HG02798 (cell line): ENCODE measurements around the gene SYK.

Source experiments
- ATAC-seq: cut with Tn5 transposase; IDR thresholded peaks from one replicate; pipeline ENCODE4 v1.9.1; 2021; ENCODE audit warnings: mild to moderate bottlenecking; ENCODE audit not compliant: unreplicated experiment, poor library complexity

Gene SYK

GRCh38 chr9:90844326-90844725 lies 42.7 kb downstream of the SYK start:
- ATAC-seq, result no peak

- no peak for ATAC-seq
Measured at GRCh38 chr9:90846770-90847419, 45.3 kb downstream of the SYK start.

DNA sequence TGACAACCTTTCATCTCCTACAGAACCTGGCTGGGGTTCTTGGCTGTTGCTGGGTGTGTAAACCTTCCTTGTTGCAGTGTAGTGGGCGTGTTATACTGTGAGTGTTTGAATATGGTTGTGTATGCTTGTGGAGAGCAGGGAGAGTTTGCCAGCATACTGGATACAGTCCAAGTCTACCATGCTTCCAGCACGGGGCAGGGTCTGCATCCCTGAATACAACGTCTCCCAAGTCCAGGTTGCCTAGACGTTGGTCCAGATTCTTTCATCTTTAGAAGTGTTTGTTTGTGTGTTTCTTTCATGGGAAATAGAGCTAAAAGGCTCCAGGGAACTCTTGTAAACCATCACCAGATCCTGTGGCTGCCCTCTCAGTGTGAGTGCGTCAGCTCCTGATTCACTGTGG lies 46.4 kb downstream of the SYK start:
- no peak for ATAC-seq

DNA sequence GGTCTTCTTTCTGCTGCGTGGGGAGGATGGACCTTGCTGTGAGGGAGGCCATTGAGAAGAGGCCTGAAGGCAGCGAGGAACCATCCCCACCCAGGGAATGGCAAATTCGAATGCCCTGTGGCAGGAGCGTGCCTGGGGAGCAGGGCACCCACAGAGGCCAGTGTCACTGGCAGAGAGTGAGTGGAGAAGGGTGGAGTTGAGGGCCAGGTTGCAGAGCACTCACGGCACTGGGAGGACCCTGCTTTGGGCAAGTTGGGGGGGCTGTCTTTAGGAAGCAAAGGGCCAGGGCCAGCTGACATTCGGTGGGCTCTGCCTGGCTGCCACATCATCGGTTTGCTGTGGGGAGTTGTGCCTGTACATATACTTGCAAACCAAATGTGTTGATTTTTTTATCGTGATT lies 47.2 kb downstream of the SYK start:
- no peak for ATAC-seq

- ATAC-seq, result no peak
Measured at GRCh38 chr9:90851444-90851843, 49.8 kb downstream of the SYK start.

DNA sequence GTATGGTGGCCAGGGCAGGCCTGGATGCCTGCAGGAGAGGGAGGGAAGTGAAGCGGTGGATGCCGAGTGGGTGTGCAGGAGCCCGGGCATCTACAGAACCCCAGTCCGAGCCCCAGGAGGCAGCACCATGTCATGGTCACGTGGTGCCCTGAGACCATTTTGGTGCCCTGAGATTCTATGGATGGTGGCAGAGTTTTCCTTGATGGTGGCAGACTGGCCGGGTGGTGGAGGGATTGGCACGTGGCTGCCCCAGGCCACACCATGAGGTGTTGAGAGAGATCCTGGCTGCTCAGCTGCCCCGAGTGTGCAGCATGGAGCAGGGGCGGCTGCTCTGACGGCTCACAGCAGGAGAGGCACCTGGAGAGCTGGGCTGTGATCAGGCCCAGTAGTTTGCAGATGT lies 52.3 kb downstream of the SYK start:
- ATAC-seq, result no peak

GRCh38 chr9:90854637-90855175 lies 53.1 kb downstream of the SYK start:
- ATAC-seq, result no peak

DNA sequence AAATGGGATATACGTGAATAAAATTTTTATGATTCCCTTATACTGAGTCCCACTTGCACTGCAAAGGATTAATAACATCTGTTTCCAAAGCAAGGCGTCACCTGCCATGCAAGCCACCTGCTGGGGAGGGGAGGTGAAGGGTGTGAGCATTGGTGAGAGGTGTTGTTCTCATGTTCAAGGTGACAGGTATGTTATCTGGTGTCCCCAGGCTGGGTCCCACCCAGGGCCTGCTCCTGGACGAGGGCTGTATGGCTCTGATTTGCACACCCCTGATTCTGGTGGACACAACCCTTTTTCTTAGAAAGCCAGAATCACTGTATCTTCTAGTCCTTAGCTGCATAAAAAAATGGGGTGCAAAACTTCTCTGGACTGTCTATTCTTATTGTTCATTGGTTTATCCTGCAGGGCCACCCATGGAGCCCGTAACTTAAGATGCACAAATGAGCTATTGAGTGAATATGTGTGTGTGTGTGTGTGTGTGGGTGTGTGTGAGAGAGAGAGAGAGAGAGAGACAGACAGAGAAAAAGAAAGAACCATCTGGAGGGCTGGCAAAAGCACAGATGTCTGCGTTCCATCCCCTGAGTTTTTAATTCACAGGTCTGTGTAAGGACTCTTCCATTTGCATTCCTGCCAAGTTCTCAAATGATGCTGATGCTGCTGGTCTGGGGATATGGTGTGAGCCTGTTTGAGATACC lies 53.7 kb downstream of the SYK start:
- no peak for ATAC-seq

GRCh38 chr9:90857091-90857490 lies 55.5 kb downstream of the SYK start:
- ATAC-seq, result no peak

DNA sequence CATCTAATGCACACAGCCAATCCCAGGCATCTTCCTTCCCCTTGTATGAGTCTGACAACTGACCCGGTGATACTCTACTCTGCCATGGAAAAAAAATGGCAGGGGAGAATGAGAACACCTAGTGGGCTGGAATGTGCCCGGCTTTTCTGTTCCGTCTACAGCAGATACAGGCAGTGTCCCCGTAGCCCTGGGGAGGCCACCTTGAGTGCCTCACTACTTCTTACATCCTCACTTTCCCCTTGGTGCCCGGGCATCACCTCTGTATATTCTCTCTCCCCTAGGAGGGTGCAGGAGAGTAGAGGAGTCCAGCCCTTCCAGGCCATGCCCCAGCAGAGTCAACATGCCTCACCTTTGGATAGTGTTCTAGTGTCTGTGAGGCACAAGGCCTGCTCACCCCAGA lies 56.2 kb downstream of the SYK start:
- ATAC-seq, result no peak

DNA sequence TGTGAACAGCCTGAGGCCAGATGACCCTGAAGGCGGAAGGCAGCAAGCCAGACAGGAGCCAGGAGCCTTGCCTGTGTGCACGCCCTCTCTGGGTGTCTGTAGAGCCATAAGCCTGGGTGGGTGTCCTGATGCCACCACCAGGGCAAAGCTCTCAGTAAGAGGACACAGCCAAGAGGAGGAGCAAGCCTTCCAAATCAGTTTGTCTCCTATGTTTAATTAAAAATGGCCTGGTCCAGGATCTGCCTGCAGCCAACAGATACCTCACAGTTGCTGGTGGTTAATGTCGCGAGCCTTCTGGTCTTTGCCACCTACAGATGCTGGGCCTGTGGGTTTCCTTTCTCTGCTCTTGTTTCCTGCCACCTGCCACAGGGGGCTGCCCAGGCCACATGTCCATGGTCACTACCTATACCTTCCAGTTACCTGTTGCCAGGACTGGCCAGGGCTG lies 56.9 kb downstream of the SYK start:
- ATAC-seq, result no peak

- ATAC-seq, result peak; percentile 37
Measured at GRCh38 chr9:90860382-90860781, 58.8 kb downstream of the SYK start.

GRCh38 chr9:90860826-90861225 lies 59.2 kb downstream of the SYK start:
- peak; percentile 20 for ATAC-seq

DNA sequence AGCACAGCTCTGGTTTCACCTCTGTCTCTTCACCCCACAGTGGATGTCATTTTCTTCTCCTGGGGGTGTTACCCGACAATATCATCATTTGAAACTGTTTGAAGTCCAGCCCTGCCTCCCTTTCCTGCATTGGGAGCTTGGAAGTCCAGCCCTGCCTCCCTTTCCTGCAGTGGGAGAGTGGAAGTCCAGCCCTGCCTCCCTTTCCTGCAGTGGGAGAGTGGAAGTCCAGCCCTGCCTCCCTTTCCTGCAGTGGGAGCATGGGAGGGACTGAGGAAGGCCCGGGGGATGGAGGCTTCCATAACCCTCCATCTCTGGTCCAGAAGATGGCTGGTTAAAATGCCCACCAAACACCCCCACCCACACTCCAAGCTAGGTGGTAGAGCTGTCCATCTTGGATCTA lies 59.8 kb downstream of the SYK start:
- no peak for ATAC-seq

DNA sequence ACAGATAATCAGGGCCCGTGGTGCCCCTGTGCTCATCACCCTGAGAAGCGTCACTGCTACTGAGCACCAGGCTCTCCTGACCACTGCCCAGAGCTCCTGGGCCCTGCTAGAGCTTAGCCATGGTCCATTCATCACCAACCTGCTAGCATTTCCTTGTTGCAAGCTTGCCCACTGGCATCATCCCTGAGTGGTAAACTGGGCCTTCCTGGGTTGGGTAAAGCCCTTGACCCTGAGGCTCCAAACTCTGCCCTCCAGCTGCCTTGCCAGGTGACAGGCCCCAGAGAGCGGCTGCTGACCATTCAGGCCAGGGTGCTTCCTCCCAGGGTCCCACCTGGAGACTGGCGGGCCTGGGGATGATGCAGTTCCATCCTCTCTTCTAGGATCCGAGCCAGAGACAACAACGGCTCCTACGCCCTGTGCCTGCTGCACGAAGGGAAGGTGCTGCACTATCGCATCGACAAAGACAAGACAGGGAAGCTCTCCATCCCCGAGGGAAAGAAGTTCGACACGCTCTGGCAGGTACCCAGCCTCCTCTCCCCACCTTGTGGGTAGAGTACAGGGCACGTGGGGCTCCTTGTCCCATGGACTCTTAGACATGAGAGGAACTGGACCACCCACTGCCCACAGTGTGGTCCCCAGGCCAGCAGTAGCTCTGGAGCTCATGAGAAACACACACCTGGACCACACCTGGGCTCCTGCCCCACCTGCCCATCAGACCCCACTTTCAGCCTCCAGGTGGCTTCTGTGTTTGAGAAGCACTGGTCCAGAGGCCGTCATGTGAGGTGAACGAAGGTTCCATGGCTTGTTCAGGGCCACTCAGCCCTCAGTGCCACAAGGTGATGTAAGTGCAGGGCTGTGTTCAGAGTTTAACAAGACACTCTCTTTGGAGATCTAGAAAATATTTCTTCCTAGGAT lies 60.5 kb downstream of the SYK start:
- ATAC-seq, result no peak

DNA sequence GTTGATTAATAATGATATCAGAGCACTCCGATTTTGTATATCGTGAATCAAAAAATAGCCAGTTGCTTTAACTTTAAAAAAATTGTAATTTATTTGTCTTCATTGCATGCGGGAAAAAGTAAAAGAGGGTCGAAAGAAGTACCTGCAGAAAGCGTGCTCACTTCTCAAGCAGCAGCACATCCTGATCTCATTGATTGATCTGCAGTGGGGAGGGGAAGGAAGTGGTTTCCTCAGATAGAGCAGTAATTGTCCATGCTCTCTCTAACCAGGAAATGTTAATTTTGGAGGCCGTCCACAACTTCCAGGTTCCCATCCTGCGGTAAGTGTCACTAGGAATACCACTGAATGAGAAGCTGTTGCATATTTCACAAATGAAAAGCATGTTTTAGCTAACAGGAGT lies 63.2 kb downstream of the SYK start:
- ATAC-seq, result no peak

GRCh38 chr9:90867101-90867500 lies 65.5 kb downstream of the SYK start:
- no peak for ATAC-seq

- no peak for ATAC-seq
Measured at GRCh38 chr9:90868555-90868954, 66.9 kb downstream of the SYK start.

- ATAC-seq, result no peak
Measured at GRCh38 chr9:90869361-90869760, 67.7 kb downstream of the SYK start.

- no peak for ATAC-seq
Measured at GRCh38 chr9:90870621-90871326, 69.2 kb downstream of the SYK start.
